ENCODE results near the gene SLC47A2. TPM values are rescaled to one million over a fixed set of nuclear protein-coding genes. Genes with fewer than 3 reads are reported as not detected.

The SLC47A2 gene
- total RNA-seq, 1 donor from 2014 or later, result not detected

DNA sequence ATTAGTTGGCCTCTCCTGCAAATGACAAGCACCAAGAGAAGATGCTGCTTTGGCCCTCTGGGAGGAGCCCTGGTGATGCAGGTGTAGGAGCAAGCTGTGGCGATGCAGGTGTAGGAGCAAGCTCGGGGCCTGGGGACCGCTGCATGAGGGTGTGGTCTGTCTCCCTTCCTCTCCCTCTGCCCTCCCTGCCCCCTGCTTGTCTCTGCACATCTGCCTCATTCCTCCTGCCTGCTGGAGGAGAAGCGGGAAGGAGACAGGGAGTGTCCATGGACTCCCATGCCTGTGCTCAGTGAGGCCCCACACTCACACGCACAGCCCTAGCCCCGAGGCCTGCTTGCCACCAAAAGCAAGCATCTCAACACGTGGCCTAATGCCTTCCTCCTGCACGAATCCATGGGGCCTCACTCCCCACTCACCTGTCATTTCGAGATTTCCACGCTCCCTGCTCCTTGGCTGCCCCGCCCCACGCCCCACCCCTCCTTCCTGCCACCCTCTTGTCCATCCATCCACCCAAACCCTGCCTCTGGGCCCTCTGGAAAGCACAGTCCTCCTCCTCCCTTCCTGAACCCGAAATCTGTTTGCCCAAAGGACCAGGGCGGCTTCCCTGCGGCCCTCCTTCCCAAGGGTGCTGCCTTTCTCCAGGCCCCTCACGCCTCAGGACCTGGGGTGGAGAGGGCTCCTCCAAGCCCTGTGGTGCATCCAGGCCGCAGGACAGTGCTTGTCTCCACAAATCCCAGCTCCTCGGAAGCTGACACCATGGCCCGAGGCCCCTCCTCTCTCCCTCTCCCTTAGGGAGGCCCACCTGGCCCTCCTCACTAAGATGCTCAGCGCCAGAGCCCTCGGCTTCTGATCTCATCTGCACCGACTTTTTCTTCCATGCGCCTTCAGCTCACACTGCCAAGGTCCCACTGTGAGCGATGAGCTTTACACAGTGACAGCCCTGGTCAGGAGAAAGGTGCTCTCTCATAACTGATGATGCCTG is 43.5 kb upstream of the SLC47A2 start:
- peaks cover 5% of the 10 kb centered on the region for H3K4me1 Mint-ChIP-seq
- H3K9me3 Mint-ChIP-seq, result no peaks in the 10 kb centered on the region
- H3K27me3 Mint-ChIP-seq (ENCODE audit: low read depth), result peaks cover 2% of the 10 kb centered on the region
- no peak for DNase-seq (ENCODE audit: low spot score in 2 of 2, unreplicated experiment in 2 of 2)
- H3K27ac Mint-ChIP-seq, result no peak overlapping the region
- H3K36me3 Mint-ChIP-seq, result no peaks in the 10 kb centered on the region
- TF ChIP-seq, protein P1, sequence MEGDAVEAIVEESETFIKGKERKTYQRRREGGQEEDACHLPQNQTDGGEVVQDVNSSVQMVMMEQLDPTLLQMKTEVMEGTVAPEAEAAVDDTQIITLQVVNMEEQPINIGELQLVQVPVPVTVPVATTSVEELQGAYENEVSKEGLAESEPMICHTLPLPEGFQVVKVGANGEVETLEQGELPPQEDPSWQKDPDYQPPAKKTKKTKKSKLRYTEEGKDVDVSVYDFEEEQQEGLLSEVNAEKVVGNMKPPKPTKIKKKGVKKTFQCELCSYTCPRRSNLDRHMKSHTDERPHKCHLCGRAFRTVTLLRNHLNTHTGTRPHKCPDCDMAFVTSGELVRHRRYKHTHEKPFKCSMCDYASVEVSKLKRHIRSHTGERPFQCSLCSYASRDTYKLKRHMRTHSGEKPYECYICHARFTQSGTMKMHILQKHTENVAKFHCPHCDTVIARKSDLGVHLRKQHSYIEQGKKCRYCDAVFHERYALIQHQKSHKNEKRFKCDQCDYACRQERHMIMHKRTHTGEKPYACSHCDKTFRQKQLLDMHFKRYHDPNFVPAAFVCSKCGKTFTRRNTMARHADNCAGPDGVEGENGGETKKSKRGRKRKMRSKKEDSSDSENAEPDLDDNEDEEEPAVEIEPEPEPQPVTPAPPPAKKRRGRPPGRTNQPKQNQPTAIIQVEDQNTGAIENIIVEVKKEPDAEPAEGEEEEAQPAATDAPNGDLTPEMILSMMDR (IDR thresholded peaks at IDR 0.05; ENCODE audit: unreplicated experiment), result no peak
- H3K4me3 Mint-ChIP-seq, result no peak overlapping the region

DNA sequence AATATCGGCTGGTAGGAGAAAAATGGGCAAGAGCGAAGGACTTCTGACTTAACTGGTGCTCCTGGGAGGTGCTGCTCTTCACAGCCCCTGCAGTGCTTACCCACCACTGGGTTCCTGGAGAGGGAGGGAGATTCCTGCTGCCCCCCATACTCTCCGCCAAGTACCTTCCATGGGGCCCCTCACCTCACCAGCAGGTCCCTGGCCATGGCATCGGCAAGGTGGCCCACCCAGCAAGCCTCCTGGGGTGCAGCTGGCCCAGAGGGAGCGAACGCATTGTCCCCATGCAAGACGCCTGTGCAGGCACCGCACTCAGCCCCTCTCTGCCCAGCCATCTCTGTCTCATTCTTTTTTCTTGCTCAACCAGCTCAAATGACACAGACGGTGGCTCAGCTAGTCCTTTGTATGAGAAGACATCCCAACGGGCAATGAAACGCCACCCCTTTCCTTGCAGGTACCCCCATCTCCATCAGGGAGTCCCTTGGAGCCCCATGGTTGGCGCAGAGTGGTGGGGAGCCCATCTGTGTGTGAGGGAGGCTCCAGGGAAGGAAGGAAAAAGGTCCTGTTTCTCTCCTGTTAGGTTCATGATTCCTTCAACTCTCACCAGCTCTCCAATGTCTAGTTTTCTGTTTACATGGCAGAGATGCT is 41.3 kb upstream of the SLC47A2 start:
- Mint-ChIP-seq H3K27ac (no peak overlapping the region), H3K36me3 (no peaks in the 10 kb centered on the region)
- no peak for DNase-seq (ENCODE audit: low spot score in 2 of 2, unreplicated experiment in 2 of 2)

DNA sequence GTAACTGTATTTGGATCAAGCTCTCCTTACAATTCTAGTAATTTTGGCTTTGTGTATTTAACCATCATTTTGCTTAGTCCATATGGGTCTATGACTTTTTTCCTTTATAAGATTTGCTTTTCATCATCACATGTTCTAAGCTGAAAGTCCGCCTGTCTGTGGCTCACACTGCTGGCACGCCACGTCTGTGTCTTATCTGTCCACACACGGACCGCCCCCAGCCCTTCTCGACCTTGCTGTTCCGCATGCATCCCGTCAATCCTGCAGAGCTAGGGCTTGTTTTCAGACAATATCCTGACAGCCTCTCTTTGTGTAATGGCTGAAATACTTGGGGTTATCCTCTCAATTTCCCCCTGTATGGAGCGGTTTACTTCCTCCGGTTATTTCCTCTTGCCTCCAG is 40.2 kb upstream of the SLC47A2 start:
- Mint-ChIP-seq H3K27me3 (ENCODE audit: low read depth) (peaks cover 2% of the 10 kb centered on the region), H3K27ac (no peak overlapping the region), H3K4me1 (peaks cover 5% of the 10 kb centered on the region), H3K36me3 (no peaks in the 10 kb centered on the region), H3K9me3 (no peaks in the 10 kb centered on the region), H3K4me3 (no peak overlapping the region)
- TF ChIP-seq, protein P1 (IDR thresholded peaks at IDR 0.05; ENCODE audit: unreplicated experiment), result no peak
- no peak for DNase-seq (ENCODE audit: low spot score in 2 of 2, unreplicated experiment in 2 of 2)

More for the DNA sequence above, 41.3 kb upstream of the SLC47A2 start:
- H3K4me3 Mint-ChIP-seq, result no peak overlapping the region
- H3K4me1 Mint-ChIP-seq, result peaks cover 5% of the 10 kb centered on the region
- H3K9me3 Mint-ChIP-seq, result no peaks in the 10 kb centered on the region
- peaks cover 2% of the 10 kb centered on the region for H3K27me3 Mint-ChIP-seq (ENCODE audit: low read depth)
- TF ChIP-seq, protein P1 (IDR thresholded peaks at IDR 0.05; ENCODE audit: unreplicated experiment), result no peak

DNA sequence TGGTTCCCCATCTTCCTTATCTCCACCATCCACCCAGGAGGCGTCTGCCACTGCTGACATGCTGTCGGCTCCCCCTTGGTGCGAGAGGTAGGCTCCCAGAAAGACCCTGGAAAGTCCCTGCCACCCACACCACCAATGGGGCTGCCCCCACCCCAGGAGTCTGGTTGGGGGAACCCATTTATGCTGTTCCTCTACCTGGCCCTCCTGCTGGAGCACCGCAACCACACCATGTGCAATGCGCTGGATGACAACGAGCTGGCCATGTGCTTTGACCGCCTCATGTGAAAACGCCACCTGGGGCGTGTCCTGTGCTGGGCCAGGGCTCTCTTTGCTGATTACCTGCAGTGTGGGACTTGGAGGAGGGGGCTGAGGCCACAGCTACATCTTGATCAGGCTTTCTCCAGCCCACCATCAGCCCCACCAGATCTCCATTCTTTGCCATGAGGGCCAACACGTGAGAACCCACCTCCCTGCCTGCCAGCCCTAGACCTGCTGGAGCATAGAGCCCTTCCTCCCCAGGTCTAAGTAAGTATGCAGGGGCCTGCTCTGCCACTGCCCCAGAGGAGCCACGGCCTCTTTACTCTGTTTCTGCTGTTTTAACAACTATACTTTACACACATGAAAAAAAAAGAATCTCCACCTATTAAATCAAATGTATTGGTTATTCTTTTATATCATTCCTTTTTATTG is 39.6 kb upstream of the SLC47A2 start:
- H3K9me3 Mint-ChIP-seq, result no peaks in the 10 kb centered on the region
- no peak overlapping the region for H3K27ac Mint-ChIP-seq
- H3K36me3 Mint-ChIP-seq, result no peaks in the 10 kb centered on the region
- H3K27me3 Mint-ChIP-seq (ENCODE audit: low read depth), result peaks cover 2% of the 10 kb centered on the region
- peaks cover 5% of the 10 kb centered on the region for H3K4me1 Mint-ChIP-seq
- H3K4me3 Mint-ChIP-seq, result no peak overlapping the region
- TF ChIP-seq, protein P1 (IDR thresholded peaks at IDR 0.05; ENCODE audit: unreplicated experiment), result no peak
- DNase-seq (ENCODE audit: low spot score in 2 of 2, unreplicated experiment in 2 of 2), result no peak

DNA sequence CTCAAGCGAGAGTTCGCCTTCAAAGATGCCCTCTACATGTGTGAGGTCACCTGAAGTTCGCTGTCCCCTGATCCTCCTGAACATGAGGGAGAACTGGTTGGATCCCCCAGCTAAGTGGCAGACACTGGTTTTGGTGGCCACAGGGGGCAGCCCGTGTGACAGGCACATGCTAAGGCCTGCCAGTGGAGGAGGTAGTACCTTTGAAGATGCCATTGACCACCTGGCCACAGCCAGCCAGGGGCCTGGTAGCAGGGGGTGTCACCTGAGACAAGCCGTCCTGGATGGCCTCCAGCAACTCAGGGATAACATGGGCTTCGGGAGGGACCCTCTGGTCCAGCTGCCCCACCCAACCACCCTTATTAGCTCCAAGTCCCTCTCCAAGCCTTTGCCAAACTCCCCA is 39.0 kb upstream of the SLC47A2 start:
- no peak for DNase-seq (ENCODE audit: low spot score in 2 of 2, unreplicated experiment in 2 of 2)
- Mint-ChIP-seq H3K27ac (no peak overlapping the region), H3K9me3 (no peaks in the 10 kb centered on the region), H3K4me3 (no peak overlapping the region), H3K4me1 (peaks cover 5% of the 10 kb centered on the region), H3K36me3 (no peaks in the 10 kb centered on the region), H3K27me3 (ENCODE audit: low read depth) (peaks cover 2% of the 10 kb centered on the region)
- TF ChIP-seq, protein P1 (IDR thresholded peaks at IDR 0.05; ENCODE audit: unreplicated experiment), result no peak
